Measurements from ENCODE around the gene CIBAR2. TPM values are rescaled to one million over a fixed set of nuclear protein-coding genes. Genes with fewer than 3 reads are reported as not detected.
A peak's percentile ranks its signal among the peaks of the same experiment; 100 is the strongest.

Gene CIBAR2
- total RNA-seq, 1 donor from 2014 or later: not detected

DNA sequence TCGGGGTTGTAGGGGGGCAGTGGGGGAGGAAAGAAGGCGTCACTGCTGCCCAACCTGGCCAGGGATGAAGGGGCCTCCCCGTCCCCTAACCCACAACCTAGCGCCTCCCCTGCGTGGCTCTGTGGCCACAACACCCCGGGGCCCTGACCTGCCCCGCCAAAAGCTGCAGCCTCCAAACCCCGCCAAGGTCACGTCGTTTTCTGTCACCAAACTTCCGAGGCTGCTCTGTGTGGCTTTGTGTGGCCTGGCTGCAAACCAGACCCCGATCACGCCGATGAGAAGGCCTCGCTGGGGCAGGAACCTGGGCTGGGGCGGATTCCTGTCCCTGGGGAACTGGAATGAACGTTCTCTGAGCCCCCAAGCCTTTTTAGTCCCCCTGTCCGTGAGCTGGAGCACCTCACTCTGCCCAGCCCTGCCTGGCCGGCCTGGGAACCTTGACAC is 30.5 kb upstream of the CIBAR2 start:
- TF ChIP-seq, protein P1, sequence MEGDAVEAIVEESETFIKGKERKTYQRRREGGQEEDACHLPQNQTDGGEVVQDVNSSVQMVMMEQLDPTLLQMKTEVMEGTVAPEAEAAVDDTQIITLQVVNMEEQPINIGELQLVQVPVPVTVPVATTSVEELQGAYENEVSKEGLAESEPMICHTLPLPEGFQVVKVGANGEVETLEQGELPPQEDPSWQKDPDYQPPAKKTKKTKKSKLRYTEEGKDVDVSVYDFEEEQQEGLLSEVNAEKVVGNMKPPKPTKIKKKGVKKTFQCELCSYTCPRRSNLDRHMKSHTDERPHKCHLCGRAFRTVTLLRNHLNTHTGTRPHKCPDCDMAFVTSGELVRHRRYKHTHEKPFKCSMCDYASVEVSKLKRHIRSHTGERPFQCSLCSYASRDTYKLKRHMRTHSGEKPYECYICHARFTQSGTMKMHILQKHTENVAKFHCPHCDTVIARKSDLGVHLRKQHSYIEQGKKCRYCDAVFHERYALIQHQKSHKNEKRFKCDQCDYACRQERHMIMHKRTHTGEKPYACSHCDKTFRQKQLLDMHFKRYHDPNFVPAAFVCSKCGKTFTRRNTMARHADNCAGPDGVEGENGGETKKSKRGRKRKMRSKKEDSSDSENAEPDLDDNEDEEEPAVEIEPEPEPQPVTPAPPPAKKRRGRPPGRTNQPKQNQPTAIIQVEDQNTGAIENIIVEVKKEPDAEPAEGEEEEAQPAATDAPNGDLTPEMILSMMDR (conservative IDR thresholded peaks at IDR 0.05): no peak
- peaks cover 28% of the 10 kb centered on the region for H3K4me1 Mint-ChIP-seq
- H3K36me3 Mint-ChIP-seq (ENCODE audit: low read depth): no peaks in the 10 kb centered on the region
- DNase-seq (ENCODE audit: low read depth, low spot score): no peak
- no peaks in the 10 kb centered on the region for H3K27me3 Mint-ChIP-seq (ENCODE audit: low read depth)
- H3K4me3 Mint-ChIP-seq: no peak overlapping the region
- no peaks in the 10 kb centered on the region for H3K9me3 Mint-ChIP-seq
- H3K27ac Mint-ChIP-seq (ENCODE audit: unreplicated experiment): no peak overlapping the region

DNA sequence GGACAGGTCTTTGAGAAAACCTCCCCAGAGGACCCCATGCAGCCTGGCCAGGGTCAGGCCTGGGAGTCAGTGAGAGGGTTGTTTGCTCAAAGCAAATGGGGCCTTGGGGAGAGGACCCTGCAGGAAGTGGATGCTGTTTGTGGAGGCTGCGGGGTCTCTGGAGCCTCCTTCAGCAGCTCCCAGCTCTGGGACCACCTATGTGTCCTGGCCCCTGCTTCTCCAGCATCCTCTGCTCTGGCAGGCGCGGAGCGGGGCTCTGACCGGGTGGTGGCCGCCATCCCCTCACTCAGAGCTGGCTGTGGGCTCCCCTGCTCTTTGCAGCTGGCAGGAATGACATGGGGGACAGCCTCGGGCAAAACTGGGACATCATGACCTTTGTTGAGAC is 29.8 kb upstream of the CIBAR2 start:
- no peak overlapping the region for H3K4me3 Mint-ChIP-seq

DNA sequence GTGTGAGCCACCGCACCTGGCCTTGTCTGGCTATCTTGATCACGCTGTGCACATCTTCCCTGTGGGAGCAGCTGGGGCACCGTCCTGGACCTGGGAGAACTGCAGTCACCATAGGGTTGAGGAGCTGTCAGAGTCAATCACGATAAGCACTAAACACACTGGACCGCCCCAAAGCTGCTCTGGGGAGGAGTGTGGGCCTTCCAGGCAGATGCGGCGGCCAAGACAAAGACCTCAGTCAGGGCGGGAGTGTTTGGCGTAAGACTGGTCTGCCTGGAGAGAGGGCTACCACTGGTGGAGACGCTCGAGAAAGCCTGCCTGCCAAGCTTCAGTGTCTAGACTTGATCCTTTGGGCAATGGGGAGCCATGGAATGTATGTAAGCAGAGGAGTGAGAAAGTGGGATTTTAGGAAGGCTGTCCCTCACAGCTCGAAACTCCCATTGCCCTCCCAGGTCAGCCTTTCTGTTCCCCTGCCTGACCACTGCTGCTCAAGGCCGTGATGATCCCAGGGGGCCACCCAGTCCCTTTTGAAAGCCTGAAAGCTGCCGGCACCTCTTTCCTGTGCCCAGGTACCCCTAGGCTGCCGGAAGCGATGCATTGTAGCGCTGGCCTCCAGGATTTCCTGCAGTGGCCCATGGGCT is 29.3 kb upstream of the CIBAR2 start:
- H3K4me1 Mint-ChIP-seq: peaks cover 30% of the 10 kb centered on the region
- H3K27me3 Mint-ChIP-seq (ENCODE audit: low read depth): peaks cover 2% of the 10 kb centered on the region
- no peak overlapping the region for H3K4me3 Mint-ChIP-seq
- no peak for DNase-seq (ENCODE audit: low read depth, low spot score)
- peak overlapping the region; percentile 29 for H3K27ac Mint-ChIP-seq (ENCODE audit: unreplicated experiment)
- TF ChIP-seq, protein P1 (conservative IDR thresholded peaks at IDR 0.05): no peak
- H3K36me3 Mint-ChIP-seq (ENCODE audit: low read depth): no peaks in the 10 kb centered on the region
- no peaks in the 10 kb centered on the region for H3K9me3 Mint-ChIP-seq

More for the DNA sequence above, 29.8 kb upstream of the CIBAR2 start:
- Mint-ChIP-seq H3K9me3 (no peaks in the 10 kb centered on the region), H3K36me3 (ENCODE audit: low read depth) (no peaks in the 10 kb centered on the region), H3K4me1 (peaks cover 27% of the 10 kb centered on the region), H3K27me3 (ENCODE audit: low read depth) (no peaks in the 10 kb centered on the region), H3K27ac (ENCODE audit: unreplicated experiment) (peak overlapping the region; percentile 43)
- no peak for DNase-seq (ENCODE audit: low read depth, low spot score)
- TF ChIP-seq, protein P1 (conservative IDR thresholded peaks at IDR 0.05): no peak

DNA sequence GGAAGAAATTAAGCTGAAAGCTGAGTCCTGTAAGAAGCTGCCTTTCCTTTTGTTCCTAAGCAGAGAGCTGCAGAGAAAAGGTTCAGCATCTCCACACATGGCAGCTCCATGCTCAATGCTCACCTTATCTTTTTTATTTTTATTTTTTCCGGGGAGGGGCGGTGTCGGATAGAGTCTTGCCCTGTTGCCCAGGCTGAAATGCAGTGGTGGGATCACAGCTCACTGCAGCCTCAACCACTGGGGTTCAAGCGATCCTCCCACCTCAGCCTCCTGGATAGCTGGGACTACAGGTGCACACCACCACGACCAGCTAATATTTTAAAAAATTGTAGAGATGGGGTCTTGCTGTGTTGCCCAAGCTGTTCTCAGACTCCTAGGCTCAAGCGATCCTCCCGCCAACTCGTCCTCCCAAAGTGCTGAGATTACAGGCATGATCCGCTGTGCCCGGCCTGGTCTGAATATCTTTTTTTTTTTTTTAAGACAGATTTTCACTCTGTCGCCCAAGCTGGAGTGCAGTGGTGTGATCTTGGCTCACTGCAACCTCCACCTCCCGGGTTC is 28.3 kb upstream of the CIBAR2 start:
- H3K36me3 Mint-ChIP-seq (ENCODE audit: low read depth): no peaks in the 10 kb centered on the region
- H3K27ac Mint-ChIP-seq (ENCODE audit: unreplicated experiment): no peak overlapping the region
- peaks cover 3% of the 10 kb centered on the region for H3K27me3 Mint-ChIP-seq (ENCODE audit: low read depth)
- H3K4me3 Mint-ChIP-seq: no peak overlapping the region
- peaks cover 28% of the 10 kb centered on the region for H3K4me1 Mint-ChIP-seq
- no peak for DNase-seq (ENCODE audit: low read depth, low spot score)
- TF ChIP-seq, protein P1 (conservative IDR thresholded peaks at IDR 0.05): no peak
- no peaks in the 10 kb centered on the region for H3K9me3 Mint-ChIP-seq

DNA sequence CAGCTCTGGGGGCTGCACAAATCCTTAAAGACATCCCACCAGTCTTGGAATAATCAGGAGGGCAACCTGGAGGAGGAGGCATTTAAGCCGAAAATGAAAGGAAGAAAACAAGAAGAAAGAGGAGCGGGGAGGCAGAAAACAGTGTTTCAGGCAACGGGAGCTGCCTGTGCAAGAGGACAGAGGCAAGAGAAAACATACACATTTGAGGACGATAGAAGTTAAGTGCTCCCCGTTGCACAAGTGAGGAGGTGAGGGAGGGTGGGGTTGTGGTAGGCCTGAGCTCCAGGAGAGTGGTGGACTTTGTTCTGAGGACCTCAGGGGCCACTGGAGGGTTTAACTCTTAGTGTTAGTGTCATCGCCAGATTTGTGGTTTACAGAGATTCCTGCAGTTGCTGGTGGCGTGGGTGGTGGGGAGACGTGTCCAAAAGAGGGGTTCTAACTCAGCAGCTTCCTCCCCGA is 27.6 kb upstream of the CIBAR2 start:
- peaks cover 28% of the 10 kb centered on the region for H3K4me1 Mint-ChIP-seq
- TF ChIP-seq, protein P1 (conservative IDR thresholded peaks at IDR 0.05): no peak
- no peak overlapping the region for H3K4me3 Mint-ChIP-seq
- no peak overlapping the region for H3K27ac Mint-ChIP-seq (ENCODE audit: unreplicated experiment)
- no peaks in the 10 kb centered on the region for H3K9me3 Mint-ChIP-seq
- peaks cover 3% of the 10 kb centered on the region for H3K27me3 Mint-ChIP-seq (ENCODE audit: low read depth)
- no peak for DNase-seq (ENCODE audit: low read depth, low spot score)
- H3K36me3 Mint-ChIP-seq (ENCODE audit: low read depth): no peaks in the 10 kb centered on the region
